K562 treated with DMSO at 1 percent for 12 hours (cell line): Measurements from ENCODE around the gene ALDH3B2. TPM values are rescaled to one million over a fixed set of nuclear protein-coding genes. Genes with fewer than 3 reads are reported as not detected.

Experiments
- total RNA-seq: library from RNA; unstranded; fragments of 300-600 nt; gene quantifications from 2 replicates; pipeline ENCODE4 v1.2.3, GENCODE V29; 2022; ENCODE audit not compliant: insufficient read depth

ALDH3B2 gene, protein sequence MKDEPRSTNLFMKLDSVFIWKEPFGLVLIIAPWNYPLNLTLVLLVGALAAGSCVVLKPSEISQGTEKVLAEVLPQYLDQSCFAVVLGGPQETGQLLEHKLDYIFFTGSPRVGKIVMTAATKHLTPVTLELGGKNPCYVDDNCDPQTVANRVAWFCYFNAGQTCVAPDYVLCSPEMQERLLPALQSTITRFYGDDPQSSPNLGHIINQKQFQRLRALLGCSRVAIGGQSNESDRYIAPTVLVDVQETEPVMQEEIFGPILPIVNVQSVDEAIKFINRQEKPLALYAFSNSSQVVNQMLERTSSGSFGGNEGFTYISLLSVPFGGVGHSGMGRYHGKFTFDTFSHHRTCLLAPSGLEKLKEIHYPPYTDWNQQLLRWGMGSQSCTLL
- not detected in 2 replicates for total RNA-seq

GRCh38 chr11:67674442-67674871 is at the start of gene ALDH3B2:
Gene ALDH3B2 (minus strand): TSS chr11:67674623. CDS start chr11:67666935, 7,688 bp downstream.

DNA sequence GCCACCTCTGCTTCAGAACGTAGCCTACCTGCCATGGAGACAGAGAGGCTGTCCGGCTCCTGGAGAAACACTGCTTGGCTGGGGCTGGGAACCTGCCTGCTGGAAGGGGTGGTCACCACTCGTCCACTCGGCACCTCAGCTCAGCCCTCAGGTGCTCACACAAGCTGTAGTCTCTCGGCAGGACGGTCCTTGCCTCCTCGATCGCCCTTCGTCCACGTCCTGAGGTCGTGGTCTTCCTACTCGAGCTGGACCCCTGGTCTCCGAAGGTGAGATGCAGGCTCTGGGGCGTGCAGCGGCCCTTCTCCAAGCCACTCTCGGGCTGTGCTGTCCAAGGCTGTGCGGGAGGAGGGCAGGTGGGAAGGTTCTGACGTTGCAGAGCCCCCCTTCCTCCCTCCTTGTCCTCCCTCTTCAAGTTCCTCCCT is 35.0 kb downstream of the ALDH3B2 start, which contains the start of gene TBX10:
Gene TBX10 (minus strand): TSS at position 326 of the 422 bp plus-strand sequence. CDS start 291 bp downstream, at position 35.

GRCh38 chr11:67629386-67630227 is 44.8 kb downstream of the ALDH3B2 start, which contains the start of gene NUDT8:
Gene NUDT8 (minus strand): TSS chr11:67629937. CDS start chr11:67629911, 26 bp downstream.

Other genes starting within 250 kb of the ALDH3B2 start
- gene RPS6KB2, start 246.1 kb downstream of the ALDH3B2 start, total RNA-seq, result 81.1 and 94.7 TPM in 2 replicates
- gene PTPRCAP, start 236.9 kb downstream of the ALDH3B2 start, total RNA-seq, result 1.8 and 4.2 TPM in 2 replicates
- gene CORO1B, start 231.1 kb downstream of the ALDH3B2 start, total RNA-seq, result 180 and 198 TPM in 2 replicates
- gene GPR152, start 221.9 kb downstream of the ALDH3B2 start, total RNA-seq, result not detected in 2 replicates
- not detected in 2 replicates for gene CABP4, start 219.3 kb downstream of the ALDH3B2 start, total RNA-seq
- gene TMEM134, start 205.4 kb downstream of the ALDH3B2 start, total RNA-seq, result 21.4 and 32.1 TPM in 2 replicates
- gene AIP, start 191.6 kb downstream of the ALDH3B2 start, total RNA-seq, result 86.6 and 130 TPM in 2 replicates
- 28.6 and 34.2 TPM in 2 replicates for gene PITPNM1, start 169.3 kb downstream of the ALDH3B2 start, total RNA-seq
- gene CDK2AP2, start 166.5 kb downstream of the ALDH3B2 start, total RNA-seq, result 103 and 111 TPM in 2 replicates
- not detected in 2 replicates for gene CABP2, start 151.2 kb downstream of the ALDH3B2 start, total RNA-seq
- gene GSTP1, start 90.8 kb downstream of the ALDH3B2 start, total RNA-seq, result 1,909 and 2,597 TPM in 2 replicates
- gene NDUFV1, start 67.7 kb downstream of the ALDH3B2 start, total RNA-seq, result 208 and 271 TPM in 2 replicates
- 18.2 and 22.5 TPM in 2 replicates for gene NUDT8, start 44.7 kb downstream of the ALDH3B2 start, total RNA-seq
- not detected in 2 replicates for gene TBX10, start 34.9 kb downstream of the ALDH3B2 start, total RNA-seq
- gene ACY3, start 23.9 kb downstream of the ALDH3B2 start, total RNA-seq, result not detected in 2 replicates